Hepatocyte (in vitro differentiated cells): ENCODE results near the gene SNRPA1.

Experiments used
- CTCF ChIP-seq: fragments of 200-600 bp; sonication (generic); IDR thresholded peaks from 2 replicates; pipeline ENCODE4 v1.5.1; 2016; ENCODE audit warnings: antibody characterized with exemption, mild to moderate bottlenecking; ENCODE audit not compliant: poor library complexity
- EZH2 ChIP-seq: fragments of 200-600 bp; sonication (generic); IDR thresholded peaks from 2 replicates; pipeline ENCODE4 v1.6.1; 2016; ENCODE audit warnings: antibody characterized with exemption, mild to moderate bottlenecking, borderline replicate concordance
- EZH2phosphoT487 ChIP-seq: fragments of 200-600 bp; sonication (generic); IDR thresholded peaks from one replicate; pipeline ENCODE4 v1.6.1; 2018; ENCODE audit warnings: antibody characterized with exemption, mild to moderate bottlenecking, low read depth, moderate library complexity; ENCODE audit not compliant: unreplicated experiment, severe bottlenecking

GRCh38 chr15:101313041-101313761, 18.2 kb upstream of the SNRPA1 start:
- TF ChIP-seq CTCF, result no peak
- no peak for TF ChIP-seq EZH2
- TF ChIP-seq EZH2phosphoT487, result no peak
